H9 (cell line): ENCODE results near the gene B4GALT1. TPM values are rescaled to one million over a fixed set of nuclear protein-coding genes. Genes with fewer than 3 reads are reported as not detected.

Source experiments
- DNase-seq: peaks from one replicate; pipeline ENCODE4 v3.0.0-alpha.2; 2017
- H2AFZ ChIP-seq: one replicate; pipeline ENCODE4 v1.6.1; 2013; ENCODE audit warnings: mild to moderate bottlenecking, low read length, control low read depth, moderate library complexity
- H2AK5ac ChIP-seq: 2 replicates; pipeline ENCODE4 v1.6.1; 2013; ENCODE audit warnings: low read length, control low read depth, mixed read lengths; ENCODE audit not compliant: insufficient read length
- H2BK120ac ChIP-seq: one replicate; pipeline ENCODE4 v1.6.1; 2013; ENCODE audit warnings: low read depth, mild to moderate bottlenecking, low read length, control low read depth, inconsistent platforms; ENCODE audit not compliant: poor library complexity, severe bottlenecking
- H2BK12ac ChIP-seq: 2 replicates; pipeline ENCODE4 v1.6.1; 2013; ENCODE audit warnings: low read length, control low read depth, mixed read lengths, low read depth; ENCODE audit not compliant: insufficient read length
- H2BK15ac ChIP-seq: 2 replicates; pipeline ENCODE4 v1.6.1; 2013; ENCODE audit warnings: low read depth, low read length, control low read depth
- H2BK20ac ChIP-seq: one replicate; pipeline ENCODE4 v1.6.1; 2013; ENCODE audit warnings: low read depth, mild to moderate bottlenecking, low read length, control low read depth, inconsistent platforms; ENCODE audit not compliant: poor library complexity, severe bottlenecking
- H2BK5ac ChIP-seq: 2 replicates; pipeline ENCODE4 v1.6.1; 2013; ENCODE audit warnings: low read length, control low read depth, mixed read lengths; ENCODE audit not compliant: insufficient read length
- H3K14ac ChIP-seq: 2 replicates; pipeline ENCODE4 v1.6.1; 2013; ENCODE audit warnings: low read length, control low read depth; ENCODE audit not compliant: insufficient read depth
- H3K18ac ChIP-seq: 2 replicates; pipeline ENCODE4 v1.6.1; 2013; ENCODE audit warnings: low read depth, mild to moderate bottlenecking, mixed read lengths, low read length, control low read depth; ENCODE audit not compliant: insufficient read length
- H3K23ac ChIP-seq: 2 replicates; pipeline ENCODE4 v1.6.1; 2013; ENCODE audit warnings: low read length, control low read depth, mixed read lengths, low read depth; ENCODE audit not compliant: insufficient read length
- H3K23me2 ChIP-seq: 2 replicates; pipeline ENCODE4 v1.6.1; 2013; ENCODE audit warnings: low read depth, mild to moderate bottlenecking, mixed read lengths, low read length, control low read depth; ENCODE audit not compliant: insufficient read length, poor library complexity, severe bottlenecking
- H3K27ac ChIP-seq: 2 replicates; pipeline ENCODE4 v1.5.1; 2013; ENCODE audit warnings: low read length, control low read depth, mixed read lengths, low read depth; ENCODE audit not compliant: insufficient read length
- H3K27me3 ChIP-seq: 2 replicates; pipeline ENCODE4 v1.6.1; 2013; ENCODE audit warnings: low read length, control low read depth, inconsistent platforms; ENCODE audit not compliant: insufficient read depth
- H3K4ac ChIP-seq: 2 replicates; pipeline ENCODE4 v1.6.1; 2013; ENCODE audit warnings: low read depth, mild to moderate bottlenecking, control low read depth, inconsistent platforms, low read length, moderate library complexity
- H3K4me1 ChIP-seq: 2 replicates; pipeline ENCODE4 v1.6.1; 2013; ENCODE audit warnings: low read length, control low read depth, inconsistent platforms; ENCODE audit not compliant: insufficient read depth
- H3K4me2 ChIP-seq: 2 replicates; pipeline ENCODE4 v1.6.1; 2013; ENCODE audit warnings: low read length, control low read depth, mixed read lengths; ENCODE audit not compliant: insufficient read length, insufficient read depth
- H3K56ac ChIP-seq: 2 replicates; pipeline ENCODE4 v1.6.1; 2013; ENCODE audit warnings: low read depth, mild to moderate bottlenecking, mixed read lengths, low read length, control low read depth; ENCODE audit not compliant: insufficient read length
- H3K79me1 ChIP-seq: 2 replicates; pipeline ENCODE4 v1.6.1; 2013; ENCODE audit warnings: low read depth, mild to moderate bottlenecking, moderate library complexity, low read length, control low read depth, inconsistent platforms; ENCODE audit not compliant: insufficient read depth, poor library complexity, severe bottlenecking
- H3K79me2 ChIP-seq: 2 replicates; pipeline ENCODE4 v1.6.1; 2013; ENCODE audit warnings: low read length, control low read depth, inconsistent platforms; ENCODE audit not compliant: insufficient read depth
- H3K9ac ChIP-seq: 2 replicates; pipeline ENCODE4 v1.6.1; 2013; ENCODE audit warnings: low read length, control low read depth, mixed read lengths; ENCODE audit not compliant: insufficient read length; ENCODE audit errors: extremely low read depth
- H3K9me3 ChIP-seq: one replicate; pipeline ENCODE4 v1.6.1; 2013; ENCODE audit warnings: low read depth, low read length, inconsistent platforms; ENCODE audit not compliant: control insufficient read depth
- H3T11ph ChIP-seq: one replicate; pipeline ENCODE4 v1.6.1; 2013; ENCODE audit warnings: mild to moderate bottlenecking, low read length, control low read depth, inconsistent platforms
- H4K20me1 ChIP-seq: one replicate; pipeline ENCODE4 v1.6.1; 2013; ENCODE audit not compliant: control insufficient read depth, insufficient read length, insufficient read depth
- H4K5ac ChIP-seq: 2 replicates; pipeline ENCODE4 v1.6.1; 2013; ENCODE audit warnings: low read depth, mild to moderate bottlenecking, mixed read lengths, low read length, control low read depth; ENCODE audit not compliant: insufficient read length
- H4K8ac ChIP-seq: replicated peaks from 2 replicates; pipeline ENCODE4 v1.6.1; 2013; ENCODE audit warnings: low read length, control low read depth, mixed read lengths, low read depth; ENCODE audit not compliant: insufficient read length
- H4K91ac ChIP-seq: 2 replicates; pipeline ENCODE4 v1.6.1; 2013; ENCODE audit warnings: low read depth, mild to moderate bottlenecking, moderate library complexity, mixed read lengths, low read length, control low read depth; ENCODE audit not compliant: insufficient read length
- H3K27ac Mint-ChIP-seq, 3 experiments: 2 replicates in 2 of 3; 3 replicates in 1 of 3; pipeline ENCODE4 v1.8.0; 2020 to 2021; ENCODE audit warnings: mixed read lengths in 3 of 3, mild to moderate bottlenecking in 1 of 3, moderate library complexity in 1 of 3
- H3K27me3 Mint-ChIP-seq: 2 replicates; pipeline ENCODE4 v1.8.0; 2021; ENCODE audit warnings: low read depth, mild to moderate bottlenecking, moderate library complexity, mixed read lengths
- H3K36me3 Mint-ChIP-seq, 3 experiments: 2 replicates in 2 of 3; 3 replicates in 1 of 3; pipeline ENCODE4 v1.8.0; 2020 to 2021; ENCODE audit warnings: low read depth in 3 of 3, mixed read lengths in 3 of 3; ENCODE audit not compliant: insufficient read depth in 1 of 3
- H3K4me1 Mint-ChIP-seq, 2 experiments: 2 replicates each; pipeline ENCODE4 v1.8.0; 2020; ENCODE audit warnings: mixed read lengths in 2 of 2
- H3K4me3 Mint-ChIP-seq, 2 experiments: 2 replicates in 1 of 2; 3 replicates in 1 of 2; pipeline ENCODE4 v1.8.0; 2020 to 2021; ENCODE audit warnings: mild to moderate bottlenecking in 2 of 2, mixed read lengths in 2 of 2, moderate library complexity in 1 of 2
- H3K9me3 Mint-ChIP-seq, 2 experiments: 2 replicates in 1 of 2; 3 replicates in 1 of 2; pipeline ENCODE4 v1.8.0; 2020; ENCODE audit warnings: mild to moderate bottlenecking in 2 of 2, mixed read lengths in 2 of 2, moderate library complexity in 1 of 2
- CTCF ChIP-seq: fragments of 200-600 bp; sonication (generic); conservative IDR thresholded peaks from 3 replicates; pipeline ENCODE4 v1.8.0; 2021; ENCODE audit warnings: antibody characterized with exemption, mild to moderate bottlenecking
- WGBS: extraction: QIAGEN DNeasy Blood & Tissue Kit; methylation state at CpG from one replicate; pipeline ENCODE4 v1.1.7; 2013; ENCODE audit warnings: missing lambda C conversion rate, low lambda C conversion rate, mixed read lengths; ENCODE audit not compliant: insufficient read length; ENCODE audit errors: extremely low coverage; 5-methylcytosine and 5-hydroxymethylcytosine counted together
- total RNA-seq: library from RNA; stranded (reverse); gene quantifications from 2 replicates; pipeline ENCODE4 v1.2.1, GENCODE V29; 2021

The B4GALT1 gene
- total RNA-seq, 1 experiment from 2014 or later, result 15.3 TPM

- H3K4me2 ChIP-seq, result peak overlapping the region; percentile 47
These were observed 881 bp upstream of the B4GALT1 start for GRCh38 chr9:33167972-33168461.

More at GRCh38 chr9:33167972-33168461, 881 bp upstream of the B4GALT1 start:
- H3K18ac ChIP-seq, result no peak overlapping the region
- H3K4me1 ChIP-seq, result peaks cover 3% of the 10 kb centered on the region; the same call in 1 of the 2 replicates
- H3K23ac ChIP-seq, result no peak overlapping the region
- no peak overlapping the region for H2AFZ ChIP-seq
- H3K27me3 ChIP-seq, result no peaks in the 10 kb centered on the region; the same call in 1 of the 2 replicates
- no peak overlapping the region for H4K5ac ChIP-seq
- H3K23me2 ChIP-seq, result peaks cover 15% of the 10 kb centered on the region
- no peak overlapping the region for H3K9ac ChIP-seq
- no peak for DNase-seq
- H2BK20ac ChIP-seq, result no peak overlapping the region
- H3K79me2 ChIP-seq, result no peaks in the 10 kb centered on the region; the same call in 1 of the 2 replicates
- H3K56ac ChIP-seq, result no peak overlapping the region
- no peak overlapping the region for H2BK12ac ChIP-seq
- H2BK120ac ChIP-seq, result no peak overlapping the region
- H2AK5ac ChIP-seq, result no peak overlapping the region
- H4K20me1 ChIP-seq, result no peaks in the 10 kb centered on the region
- H3K27ac Mint-ChIP-seq, result no peak overlapping the region
- no peak for TF ChIP-seq CTCF
- H3K27ac ChIP-seq, result no peak overlapping the region
- no peaks in the 10 kb centered on the region; a peak in 1 of 7 replicates for H3K36me3 Mint-ChIP-seq
- no CpG with 5 or more reads among the region's 8 CpGs for WGBS
- H3K79me1 ChIP-seq, result no peaks in the 10 kb centered on the region
- H2BK15ac ChIP-seq, result no peak overlapping the region
- H3K27me3 Mint-ChIP-seq, result peaks cover 43% of the 10 kb centered on the region
- no peak overlapping the region for H3K14ac ChIP-seq
- H3K4me3 Mint-ChIP-seq, result peak overlapping the region; percentile 77 to 84
- H3T11ph ChIP-seq, result no peak overlapping the region
- H3K4me1 Mint-ChIP-seq, result peaks cover 23 to 30% of the 10 kb centered on the region in 2 experiments
- no peak overlapping the region for H3K4ac ChIP-seq
- H4K91ac ChIP-seq, result no peak overlapping the region
- no peaks in the 10 kb centered on the region for H3K9me3 ChIP-seq
- H4K8ac ChIP-seq, result no peak overlapping the region
- H2BK5ac ChIP-seq, result no peak overlapping the region
- no peaks in the 10 kb centered on the region for H3K9me3 Mint-ChIP-seq
